IMR-90 (cell line): ENCODE results near the gene CNTNAP3. TPM values are rescaled to one million over a fixed set of nuclear protein-coding genes. Genes with fewer than 3 reads are reported as not detected.

Experiments
- ATAC-seq: fragments of 200-7000 bp; cut with Tn5 transposase; 2 replicates; pipeline ENCODE4 v1.9.1; 2020; ENCODE audit warnings: low read depth, mild to moderate bottlenecking, moderate library complexity
- BruUV-seq: library from RNA; stranded (reverse); fragments of 400-500 nt; replicated peaks from 2 replicates; lab custom pipeline; 2021; lab: Mats Ljungman, UMichigan
- CTCF ChIA-PET: fragments of 300-600 bp; formaldehyde crosslinking; extraction: SDS; loops from one replicate; lab custom pipeline; 2021; ENCODE audit warnings: antibody characterized with exemption; lab: Yijun Ruan, JAX
- POLR2A ChIA-PET: fragments of 300-600 bp; sonication (Branson Sonifier 250); formaldehyde crosslinking; loops from one replicate; lab custom pipeline; 2022; ENCODE audit warnings: antibody characterized with exemption; ENCODE audit not compliant: unreplicated experiment; lab: Charles Lee
- DNase-seq: peaks from one replicate; pipeline ENCODE4 v3.0.0; 2013
- H2AFZ ChIP-seq: replicated peaks from 2 replicates; pipeline ENCODE3; 2013; ENCODE audit warnings: low read length, mild to moderate bottlenecking; ENCODE audit not compliant: poor library complexity
- H2AK5ac ChIP-seq: 2 replicates; pipeline ENCODE4 v1.6.1; 2013; ENCODE audit warnings: low read depth, low read length, inconsistent platforms
- H2AK9ac ChIP-seq: replicated peaks from 2 replicates; pipeline ENCODE3; 2013; ENCODE audit warnings: mild to moderate bottlenecking, low read depth, low read length, moderate library complexity; ENCODE audit not compliant: poor library complexity
- H2BK120ac ChIP-seq: 2 replicates; pipeline ENCODE4 v1.6.1; 2013; ENCODE audit warnings: low read depth, low read length, inconsistent platforms
- H2BK15ac ChIP-seq: 3 replicates; pipeline ENCODE4 v1.6.1; 2013; ENCODE audit warnings: low read depth, low read length, inconsistent platforms
- H2BK20ac ChIP-seq: 2 replicates; pipeline ENCODE4 v1.6.1; 2013; ENCODE audit warnings: low read depth, mild to moderate bottlenecking, inconsistent platforms, low read length, moderate library complexity
- H2BK5ac ChIP-seq: 2 replicates; pipeline ENCODE4 v1.6.1; 2013; ENCODE audit warnings: mild to moderate bottlenecking, low read depth, low read length, inconsistent platforms; ENCODE audit not compliant: poor library complexity, severe bottlenecking
- H3K14ac ChIP-seq: replicated peaks from 2 replicates; pipeline ENCODE4 v1.6.1; 2013; ENCODE audit warnings: low read depth, low read length, inconsistent platforms
- H3K18ac ChIP-seq: 2 replicates; pipeline ENCODE4 v1.6.1; 2013; ENCODE audit warnings: low read depth, low read length, control low read depth
- H3K23ac ChIP-seq: 2 replicates; pipeline ENCODE4 v1.6.1; 2013; ENCODE audit warnings: low read depth, low read length, inconsistent platforms
- H3K27ac ChIP-seq: 2 replicates; pipeline ENCODE4 v1.5.1; 2013; ENCODE audit warnings: mild to moderate bottlenecking, control low read depth, low read length; ENCODE audit not compliant: insufficient read depth
- H3K27me3 ChIP-seq: 2 replicates; pipeline ENCODE4 v1.6.1; 2013; ENCODE audit warnings: low read length; ENCODE audit not compliant: control insufficient read depth, insufficient read depth
- H3K36me3 ChIP-seq: 2 replicates; pipeline ENCODE4 v1.6.1; 2013; ENCODE audit warnings: low read length, mixed read lengths; ENCODE audit not compliant: control insufficient read depth, insufficient read depth
- H3K4ac ChIP-seq: 2 replicates; pipeline ENCODE4 v1.6.1; 2013; ENCODE audit warnings: low read depth, low read length, inconsistent platforms
- H3K4me1 ChIP-seq: 2 replicates; pipeline ENCODE4 v1.6.1; 2013; ENCODE audit warnings: low read length, mixed read lengths; ENCODE audit not compliant: control insufficient read depth, insufficient read depth
- H3K4me2 ChIP-seq: 2 replicates; pipeline ENCODE4 v1.6.1; 2013; ENCODE audit warnings: low read depth, mild to moderate bottlenecking, control low read depth, low read length, moderate library complexity
- H3K4me3 ChIP-seq: 2 replicates; pipeline ENCODE4 v1.5.1; 2013; ENCODE audit warnings: low read depth, mild to moderate bottlenecking, control low read depth, low read length, moderate library complexity; ENCODE audit not compliant: insufficient read depth
- H3K56ac ChIP-seq: 2 replicates; pipeline ENCODE4 v1.6.1; 2013; ENCODE audit warnings: low read length, inconsistent platforms; ENCODE audit not compliant: insufficient read depth; ENCODE audit errors: extremely low read depth
- H3K79me1 ChIP-seq, 2 experiments: 2 replicates each; pipeline ENCODE4 v1.6.1; 2013; ENCODE audit warnings: low read length in 2 of 2, inconsistent platforms in 1 of 2, low read depth in 1 of 2
- H3K9ac ChIP-seq: 2 replicates; pipeline ENCODE4 v1.6.1; 2013; ENCODE audit warnings: low read depth, low read length, control low read depth
- H3K9me1 ChIP-seq: 2 replicates; pipeline ENCODE4 v1.6.1; 2013; ENCODE audit warnings: low read length, inconsistent platforms; ENCODE audit not compliant: insufficient read depth
- H3K9me3 ChIP-seq: 2 replicates; pipeline ENCODE4 v1.6.1; 2013; ENCODE audit warnings: low read length; ENCODE audit not compliant: control insufficient read depth, insufficient read depth
- H4K20me1 ChIP-seq: 2 replicates; pipeline ENCODE4 v1.6.1; 2013; ENCODE audit warnings: low read length, inconsistent platforms; ENCODE audit not compliant: insufficient read depth
- H4K5ac ChIP-seq: 2 replicates; pipeline ENCODE4 v1.6.1; 2013; ENCODE audit warnings: mild to moderate bottlenecking, low read depth, low read length, control low read depth
- H4K8ac ChIP-seq, 2 experiments: 2 replicates each; pipeline ENCODE4 v1.6.1; 2013; ENCODE audit warnings: low read depth in 2 of 2, low read length in 2 of 2, control low read depth in 1 of 2, inconsistent platforms in 1 of 2
- H4K91ac ChIP-seq: 2 replicates; pipeline ENCODE4 v1.6.1; 2013; ENCODE audit warnings: low read depth, low read length, inconsistent platforms; ENCODE audit not compliant: insufficient read depth
- BHLHE40 ChIP-seq: fragments of 150-350 bp; IDR thresholded peaks from 2 replicates; pipeline ENCODE4 v1.6.1; 2016; ENCODE audit warnings: mild to moderate bottlenecking, low read depth, low read length
- CEBPB ChIP-seq: IDR thresholded peaks from 2 replicates; pipeline ENCODE4 v1.6.1; 2012; ENCODE audit warnings: low read depth, low read length, improper control_type of control experiment
- CHD1 ChIP-seq: IDR thresholded peaks from 2 replicates; pipeline ENCODE4 v1.6.1; 2012; ENCODE audit warnings: low read depth, low read length, improper control_type of control experiment
- CTCF ChIP-seq: conservative IDR thresholded peaks from 2 replicates; pipeline ENCODE4 v1.5.1; 2012; ENCODE audit warnings: mild to moderate bottlenecking, low read depth, low read length, improper control_type of control experiment
- ELK1 ChIP-seq: fragments of 150-350 bp; IDR thresholded peaks from 2 replicates; pipeline ENCODE4 v1.6.1; 2016; ENCODE audit warnings: low read depth, mild to moderate bottlenecking, low read length, moderate library complexity, borderline replicate concordance
- FOS ChIP-seq: fragments of 150-350 bp; IDR thresholded peaks from 2 replicates; pipeline ENCODE4 v1.6.1; 2016; ENCODE audit warnings: low read depth, low read length
- MAFK ChIP-seq: IDR thresholded peaks from 2 replicates; pipeline ENCODE4 v1.6.1; 2012; ENCODE audit warnings: low read depth, low read length, improper control_type of control experiment
- MAZ ChIP-seq: IDR thresholded peaks from 2 replicates; pipeline ENCODE4 v1.6.1; 2012; ENCODE audit warnings: low read depth, mild to moderate bottlenecking, low read length, improper control_type of control experiment, moderate library complexity, borderline replicate concordance
- MXI1 ChIP-seq: IDR thresholded peaks from 2 replicates; pipeline ENCODE4 v1.6.1; 2012; ENCODE audit warnings: low read depth, mild to moderate bottlenecking, low read length, moderate library complexity, borderline replicate concordance
- NFE2L2 ChIP-seq: fragments of 150-350 bp; IDR thresholded peaks from 2 replicates; pipeline ENCODE4 v1.6.1; 2016; ENCODE audit warnings: low read depth, mild to moderate bottlenecking, low read length
- POLR2A ChIP-seq: IDR thresholded peaks from 2 replicates; pipeline ENCODE4 v1.6.1; 2012; ENCODE audit warnings: mild to moderate bottlenecking, low read depth, low read length
- RAD21 ChIP-seq: IDR thresholded peaks from 2 replicates; pipeline ENCODE4 v1.6.1; 2012; ENCODE audit warnings: low read length, improper control_type of control experiment
- RCOR1 ChIP-seq: IDR thresholded peaks from 2 replicates; pipeline ENCODE4 v1.6.1; 2012; ENCODE audit warnings: mild to moderate bottlenecking, low read length, improper control_type of control experiment; ENCODE audit not compliant: insufficient replicate concordance
- RFX5 ChIP-seq: IDR thresholded peaks from 2 replicates; pipeline ENCODE4 v1.8.0; 2012; ENCODE audit warnings: low read depth, mild to moderate bottlenecking, low read length, moderate library complexity
- SMC3 ChIP-seq: fragments of 150-350 bp; IDR thresholded peaks from 2 replicates; pipeline ENCODE4 v1.6.1; 2016; ENCODE audit warnings: low read depth, mild to moderate bottlenecking, antibody characterized with exemption, low read length, moderate library complexity
- USF2 ChIP-seq: fragments of 150-350 bp; IDR thresholded peaks from 2 replicates; pipeline ENCODE4 v1.6.1; 2017; ENCODE audit warnings: mild to moderate bottlenecking, antibody characterized with exemption, low read length, low read depth
- WGBS, 2 experiments: methylation state at CpG; one replicate each; pipeline versions ENCODE4 v1.1.5 to v1.1.7; 2013; ENCODE audit warnings: missing lambda C conversion rate in 2 of 2; ENCODE audit not compliant: insufficient read length in 1 of 2; ENCODE audit errors: extremely low coverage in 2 of 2; 5-methylcytosine and 5-hydroxymethylcytosine counted together
- dilution Hi-C: fragments of 300-500 bp; cut with HindIII; formaldehyde crosslinking; loops from one replicate; pipeline ENCODE4 v1.14.3; 2018; ENCODE audit warnings: low sequenced_read_pairs; ENCODE audit not compliant: unreplicated experiment
- in situ Hi-C: fragments of 300-500 bp; cut with MboI; formaldehyde crosslinking; loops from 3 replicates; pipeline ENCODE4 v1.14.3; 2019; ENCODE audit warnings: low sequenced_read_pairs, inconsistent platforms, mixed read lengths
- intact Hi-C: fragments of 100-400 bp; cut with micrococcal nuclease; formaldehyde crosslinking; loops from 2 replicates; pipeline ENCODE4 v1.10.0; 2022
- polyA plus RNA-seq, 3 experiments: library from polyadenylated mRNA; depleted of rRNA; stranded (reverse); fragments of >200 nt; gene quantifications; 2 replicates each; pipeline ENCODE4 v1.2.3, GENCODE V29; 2012; ENCODE audit warnings: low replicate concordance in 1 of 3
- total RNA-seq: library from RNA; depleted of rRNA; stranded (reverse); fragments of >200 nt; gene quantifications from 2 replicates; pipeline ENCODE4 v1.2.3, GENCODE V29; 2012

CNTNAP3 gene
- total and polyA plus RNA-seq, 2 of the 4 experiments (the other 2 are of a cell fraction), result 0.90 to 1.2 TPM

GRCh38 chr9:39108145-39108544 is 179.8 kb downstream of the CNTNAP3 start:
- dilution Hi-C loops, result no loop called here
- WGBS, 2 experiments, result no CpG with 5 or more reads among the region's 9 CpGs
- Histone ChIP-seq H3K9ac (no peak overlapping the region), H2BK20ac (no peak overlapping the region), H3K27ac (no peak overlapping the region), H3K9me3 (no peaks in the 10 kb centered on the region), H3K14ac (no peak overlapping the region), H3K36me3 (no peaks in the 10 kb centered on the region), H2BK120ac (no peak overlapping the region), H3K4me1 (no peaks in the 10 kb centered on the region), H4K91ac (no peak overlapping the region), H4K8ac (no peak overlapping the region), H2AK9ac (no peak overlapping the region), H3K27me3 (no peaks in the 10 kb centered on the region), H3K18ac (no peak overlapping the region), H2AFZ (no peak overlapping the region), H4K20me1 (no peaks in the 10 kb centered on the region), H2AK5ac (no peak overlapping the region), H3K9me1 (no peaks in the 10 kb centered on the region), H3K4ac (no peak overlapping the region), H3K4me3 (no peak overlapping the region), H4K5ac (no peak overlapping the region), H2BK5ac (no peak overlapping the region), H3K4me2 (no peak overlapping the region), H3K56ac (no peak overlapping the region), H2BK15ac (no peak overlapping the region), H3K79me1 (no peaks in the 10 kb centered on the region), H3K23ac (no peak overlapping the region)
- ATAC-seq (no peak), DNase-seq (no peak)
- ChIA-PET CTCF (no interaction called here), POLR2A (no interaction called here)
- TF ChIP-seq ELK1, result no peak
- no peak for TF ChIP-seq BHLHE40
- no peak for TF ChIP-seq MAZ
- TF ChIP-seq SMC3, result no peak
- TF ChIP-seq RAD21, result no peak
- TF ChIP-seq CHD1, result no peak
- no peak for TF ChIP-seq RFX5
- TF ChIP-seq RCOR1, result no peak
- TF ChIP-seq NFE2L2, result no peak
- no peak for TF ChIP-seq POLR2A
- TF ChIP-seq MAFK, result no peak
- no peak for TF ChIP-seq CEBPB
- no peak for TF ChIP-seq FOS
- TF ChIP-seq MXI1, result no peak
- TF ChIP-seq CTCF, result no peak
- TF ChIP-seq USF2, result no peak
- in situ Hi-C loops, result no loop called here
- BruUV-seq, result no TSS peak
- intact Hi-C loops, result no loop called here
